GM12891 (cell line): ENCODE results near the gene RAB36.

ENCODE experiments used
- POLR2A ChIP-seq: IDR thresholded peaks from 2 replicates; pipeline ENCODE4 v1.6.1; 2011; ENCODE audit warnings: low read depth, low read length, control low read depth
- POLR2AphosphoS5 ChIP-seq: IDR thresholded peaks from 2 replicates; pipeline ENCODE4 v1.6.1; 2011; ENCODE audit warnings: low read depth, low read length, control low read depth
- TAF1 ChIP-seq: IDR thresholded peaks from 2 replicates; pipeline ENCODE4 v1.6.1; 2011; ENCODE audit warnings: low read depth, low read length, control low read depth

DNA sequence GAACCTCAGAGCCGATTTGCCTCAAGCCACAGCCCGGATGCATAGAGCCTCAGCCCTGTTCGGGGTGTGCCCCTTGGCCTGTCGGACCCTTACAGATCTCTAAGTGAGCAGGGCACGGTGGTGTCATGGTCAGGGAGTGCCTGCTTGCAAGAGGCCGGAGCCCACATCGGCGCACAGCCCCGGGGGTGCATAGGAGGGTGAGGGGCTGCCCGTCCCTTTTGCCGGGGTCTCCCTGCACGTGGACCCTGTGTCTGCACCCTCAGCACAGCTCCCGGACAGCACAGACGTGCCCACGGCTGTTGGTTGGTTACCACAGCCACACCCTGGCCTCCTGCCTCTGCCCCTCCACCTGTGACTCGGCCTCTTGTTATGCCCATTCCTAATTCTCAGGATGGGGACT, 6.5 kb downstream of the RAB36 start:
- TF ChIP-seq POLR2AphosphoS5 (no peak), POLR2A (no peak), TAF1 (no peak)
